ENCODE measurements around the gene SRSF11. TPM values are rescaled to one million over a fixed set of nuclear protein-coding genes. Genes with fewer than 3 reads are reported as not detected.

The SRSF11 gene
- total RNA-seq, 2 experiments from 2014 or later = 177 to 178 TPM

DNA sequence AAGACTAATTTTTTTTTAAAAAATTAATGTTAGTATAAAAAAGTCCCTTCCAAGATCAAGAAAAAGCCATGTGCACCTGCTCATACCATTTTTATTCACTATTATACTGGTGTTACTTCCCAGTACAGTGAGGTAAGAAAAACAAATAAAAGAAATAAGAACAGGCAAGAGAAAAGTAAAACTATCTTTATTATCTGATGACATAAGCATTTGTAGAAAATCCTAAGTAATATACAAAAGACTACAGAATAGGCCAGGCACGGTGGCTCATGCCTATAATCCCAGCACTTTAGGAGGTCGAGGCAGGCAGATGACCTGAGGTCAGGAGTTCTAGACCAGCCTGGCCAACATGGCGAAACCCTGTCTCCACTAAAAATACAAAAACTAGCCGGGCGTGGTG, 65.3 kb downstream of the SRSF11 start:
- H3K36me3 Mint-ChIP-seq (ENCODE audit: low read depth) = peaks cover 26% of the 10 kb centered on the region
- no peaks in the 10 kb centered on the region for H3K4me1 Mint-ChIP-seq
- CTCF ChIA-PET = no interaction called here
- no peak overlapping the region for H3K27ac Mint-ChIP-seq
- H3K4me3 Mint-ChIP-seq = no peak overlapping the region
- H3K9me3 Mint-ChIP-seq = no peaks in the 10 kb centered on the region
- no peaks in the 10 kb centered on the region for H3K27me3 Mint-ChIP-seq
- POLR2A ChIA-PET = no interaction called here
- DNase-seq = no peak

DNA sequence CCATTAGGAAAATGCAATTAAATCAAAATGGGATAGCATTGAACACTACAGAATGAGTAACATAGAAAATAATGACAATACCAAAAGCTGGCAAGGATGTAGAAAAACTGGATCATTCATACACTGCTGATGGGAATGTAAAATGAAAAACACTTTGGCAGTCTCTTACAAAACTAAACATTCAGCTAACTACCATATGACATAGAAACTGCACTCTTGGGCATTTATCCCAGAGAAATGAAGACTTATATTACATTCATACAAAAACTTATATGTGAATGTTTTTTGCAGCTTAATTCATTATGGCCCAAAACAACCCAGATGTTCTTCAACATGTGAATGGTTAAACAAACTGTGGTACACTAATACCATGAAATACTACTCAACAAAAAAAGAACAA, 67.0 kb downstream of the SRSF11 start:
- H3K27me3 Mint-ChIP-seq = no peaks in the 10 kb centered on the region
- no peak for DNase-seq
- H3K36me3 Mint-ChIP-seq (ENCODE audit: low read depth) = peaks cover 30% of the 10 kb centered on the region
- no peaks in the 10 kb centered on the region for H3K4me1 Mint-ChIP-seq
- no peak overlapping the region for H3K4me3 Mint-ChIP-seq
- CTCF ChIA-PET = no interaction called here
- no peaks in the 10 kb centered on the region for H3K9me3 Mint-ChIP-seq
- no peak overlapping the region for H3K27ac Mint-ChIP-seq
- POLR2A ChIA-PET = no interaction called here

DNA sequence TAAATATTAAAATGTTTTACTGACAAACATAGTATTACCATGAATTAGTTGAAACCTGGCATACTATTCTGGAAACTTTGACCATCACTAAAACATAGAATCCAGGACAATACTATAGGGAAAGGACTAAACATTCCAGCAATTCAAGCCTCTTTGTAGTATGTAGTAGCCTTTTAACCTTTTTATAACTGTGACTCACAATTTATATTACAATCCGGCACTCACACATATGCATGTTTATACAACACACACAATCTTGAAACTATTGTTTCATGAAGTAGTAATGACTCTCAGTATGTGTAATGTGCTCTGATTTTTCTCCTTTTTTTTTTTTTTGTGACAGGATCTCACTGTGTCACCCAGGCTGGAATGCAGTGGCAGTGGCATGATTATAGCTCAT, 69.0 kb downstream of the SRSF11 start:
- POLR2A ChIA-PET = no interaction called here
- no peaks in the 10 kb centered on the region for H3K9me3 Mint-ChIP-seq
- H3K4me1 Mint-ChIP-seq = no peaks in the 10 kb centered on the region
- no peaks in the 10 kb centered on the region for H3K27me3 Mint-ChIP-seq
- no peak overlapping the region for H3K4me3 Mint-ChIP-seq
- H3K36me3 Mint-ChIP-seq (ENCODE audit: low read depth) = peaks cover 38% of the 10 kb centered on the region
- CTCF ChIA-PET = interaction anchor here (0.6 kb wide), 1 partner anchor 1770 kb away, joined by 3 read pairs; no protein-coding TSS in a partner anchor
- H3K27ac Mint-ChIP-seq = no peak overlapping the region
- no peak for DNase-seq

DNA sequence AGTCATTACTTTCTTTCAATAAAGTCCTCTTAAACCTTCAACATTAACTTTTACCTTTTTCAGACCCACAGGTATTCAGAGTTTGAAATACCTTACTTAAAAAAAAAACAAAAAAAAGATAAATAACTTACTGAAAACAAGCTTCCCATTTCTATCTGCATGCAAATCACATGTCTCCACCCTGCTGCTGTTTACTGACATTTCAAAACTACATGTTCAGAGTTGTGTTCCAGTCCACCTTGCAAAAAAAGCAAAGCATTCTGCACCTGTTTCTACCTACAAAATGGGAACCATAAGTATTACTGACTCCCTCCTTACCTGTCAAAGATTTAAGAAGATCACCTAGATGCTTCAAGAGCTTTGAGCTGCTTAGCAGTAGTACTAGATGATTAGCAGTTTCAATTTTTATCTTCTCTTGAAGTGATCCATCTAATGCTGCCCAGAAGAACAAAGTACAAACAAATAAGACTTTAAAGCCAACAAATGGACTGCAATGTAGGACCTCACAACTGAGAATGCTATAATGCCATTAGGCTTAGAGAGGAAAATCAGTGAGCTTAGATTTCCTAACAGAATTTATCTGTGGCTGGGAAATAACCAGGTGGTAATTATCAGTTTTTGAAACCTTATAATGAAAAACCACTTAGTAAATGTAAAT, 72.1 kb downstream of the SRSF11 start:
- H3K27me3 Mint-ChIP-seq = no peaks in the 10 kb centered on the region
- POLR2A ChIA-PET = interaction anchor here (1.9 kb wide), 1 partner anchor 61 kb away, joined by 5 read pairs; the partner anchor contains the start of gene ANKRD13C
- no peak overlapping the region for H3K4me3 Mint-ChIP-seq
- CTCF ChIA-PET = interaction anchor here (0.6 kb wide), 1 partner anchor 126 kb away, joined by 4 read pairs; no protein-coding TSS in a partner anchor
- no peak overlapping the region for H3K27ac Mint-ChIP-seq
- H3K36me3 Mint-ChIP-seq (ENCODE audit: low read depth) = peaks cover 38% of the 10 kb centered on the region
- H3K4me1 Mint-ChIP-seq = no peaks in the 10 kb centered on the region
- DNase-seq = no peak
- H3K9me3 Mint-ChIP-seq = no peaks in the 10 kb centered on the region

DNA sequence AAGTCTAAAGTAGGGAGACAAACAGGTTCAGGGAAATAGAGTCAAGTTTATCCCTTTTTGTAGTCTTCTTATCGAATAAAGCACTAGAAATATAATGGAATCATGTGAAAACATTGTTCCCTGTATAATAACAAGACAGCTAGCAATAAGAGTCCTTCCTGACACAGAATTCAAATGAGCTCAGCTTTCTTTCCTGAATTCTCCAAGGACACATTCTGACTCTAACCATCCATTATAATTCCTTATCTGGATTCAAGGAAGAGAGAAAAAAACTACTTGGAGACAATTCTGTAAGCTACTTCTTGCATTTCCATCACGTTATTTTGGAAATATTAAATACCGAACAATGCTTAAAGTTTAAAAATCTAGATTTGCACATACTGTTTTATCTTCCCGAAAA, 74.6 kb downstream of the SRSF11 start:
- Mint-ChIP-seq H3K4me3 (no peak overlapping the region), H3K9me3 (no peaks in the 10 kb centered on the region), H3K36me3 (ENCODE audit: low read depth) (peaks cover 41% of the 10 kb centered on the region), H3K4me1 (no peaks in the 10 kb centered on the region), H3K27ac (no peak overlapping the region), H3K27me3 (no peaks in the 10 kb centered on the region)
- CTCF ChIA-PET = no interaction called here
- DNase-seq = no peak
- POLR2A ChIA-PET = no interaction called here

DNA sequence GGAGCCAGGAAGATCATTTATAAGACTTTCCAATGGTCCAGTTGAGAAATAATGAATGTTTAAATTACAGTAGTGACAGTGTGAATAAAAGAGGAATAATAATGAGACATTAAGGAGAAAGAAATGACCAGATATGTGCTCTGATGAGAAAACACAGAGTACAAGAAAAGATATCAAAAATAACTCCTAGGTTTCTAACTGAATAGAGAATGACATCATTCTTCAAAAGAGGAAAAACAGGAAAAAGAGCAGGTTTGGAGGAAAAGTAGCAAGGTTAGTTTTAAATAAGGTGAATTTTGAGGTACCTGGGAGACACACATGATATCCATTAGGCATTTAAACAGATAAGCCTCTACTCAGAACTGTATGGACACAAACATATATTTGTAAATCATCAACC, 78.3 kb downstream of the SRSF11 start:
- DNase-seq = no peak
- ChIA-PET POLR2A (no interaction called here), CTCF (no interaction called here)
- H3K36me3 Mint-ChIP-seq (ENCODE audit: low read depth) = peaks cover 33% of the 10 kb centered on the region
- no peaks in the 10 kb centered on the region for H3K4me1 Mint-ChIP-seq
- H3K27ac Mint-ChIP-seq = no peak overlapping the region
- H3K4me3 Mint-ChIP-seq = no peak overlapping the region
- H3K27me3 Mint-ChIP-seq = no peaks in the 10 kb centered on the region
- H3K9me3 Mint-ChIP-seq = no peaks in the 10 kb centered on the region

Other genes starting within 250 kb of the SRSF11 start
- 10 to 100 TPM; 19.1 to 20.0 TPM for gene LRRC40, start 15.8 kb upstream of the SRSF11 start, total RNA-seq
- 10 to 100 TPM; 24.1 to 24.9 TPM for gene ANKRD13C, start 133.3 kb downstream of the SRSF11 start, total RNA-seq
- gene CTH, start 189.9 kb downstream of the SRSF11 start, total RNA-seq = 10 to 100 TPM; 14.6 to 16.6 TPM